ENCODE data around the gene MRPL58.

DNA sequence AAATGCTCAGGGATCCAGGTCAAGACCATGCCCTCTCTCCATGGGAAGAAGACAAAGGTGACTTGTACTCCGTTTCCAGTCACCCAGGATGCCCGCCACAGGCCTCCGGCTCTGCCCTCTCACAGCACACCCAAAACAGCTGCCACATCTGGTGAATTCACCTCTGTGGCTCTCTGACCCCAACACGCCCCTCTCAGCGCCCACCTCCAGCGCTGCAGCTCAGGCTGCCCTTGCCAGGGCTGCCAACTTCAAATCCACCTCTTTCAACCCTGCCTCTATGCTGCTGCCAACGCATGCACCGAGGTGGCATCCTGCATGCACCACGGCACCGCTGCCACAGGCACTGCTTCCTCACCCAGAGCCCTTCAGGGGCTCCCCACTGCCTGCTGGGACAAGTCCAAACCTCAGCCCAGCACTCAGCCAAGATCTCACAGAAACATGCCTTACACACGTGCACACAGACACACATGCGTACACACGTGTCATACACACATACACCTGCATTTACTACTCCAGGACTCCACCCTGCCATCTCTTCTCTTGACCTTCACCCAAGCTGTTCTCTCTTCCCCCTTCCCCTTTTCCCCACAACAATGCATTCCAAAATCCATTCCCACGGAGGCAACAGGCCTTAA lies 47.4 kb upstream of the MRPL58 start:
- TF ChIP-seq, protein P1, sequence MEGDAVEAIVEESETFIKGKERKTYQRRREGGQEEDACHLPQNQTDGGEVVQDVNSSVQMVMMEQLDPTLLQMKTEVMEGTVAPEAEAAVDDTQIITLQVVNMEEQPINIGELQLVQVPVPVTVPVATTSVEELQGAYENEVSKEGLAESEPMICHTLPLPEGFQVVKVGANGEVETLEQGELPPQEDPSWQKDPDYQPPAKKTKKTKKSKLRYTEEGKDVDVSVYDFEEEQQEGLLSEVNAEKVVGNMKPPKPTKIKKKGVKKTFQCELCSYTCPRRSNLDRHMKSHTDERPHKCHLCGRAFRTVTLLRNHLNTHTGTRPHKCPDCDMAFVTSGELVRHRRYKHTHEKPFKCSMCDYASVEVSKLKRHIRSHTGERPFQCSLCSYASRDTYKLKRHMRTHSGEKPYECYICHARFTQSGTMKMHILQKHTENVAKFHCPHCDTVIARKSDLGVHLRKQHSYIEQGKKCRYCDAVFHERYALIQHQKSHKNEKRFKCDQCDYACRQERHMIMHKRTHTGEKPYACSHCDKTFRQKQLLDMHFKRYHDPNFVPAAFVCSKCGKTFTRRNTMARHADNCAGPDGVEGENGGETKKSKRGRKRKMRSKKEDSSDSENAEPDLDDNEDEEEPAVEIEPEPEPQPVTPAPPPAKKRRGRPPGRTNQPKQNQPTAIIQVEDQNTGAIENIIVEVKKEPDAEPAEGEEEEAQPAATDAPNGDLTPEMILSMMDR (IDR thresholded peaks at IDR 0.05) = no peak
- TF ChIP-seq POLR2A (IDR thresholded peaks at IDR 0.05) (no peak), EP300 (IDR thresholded peaks at IDR 0.05) (no peak)
